ENCODE results near the gene PIK3CB.
"Not testable (repeated sequence)": the region's sequence is repeated elsewhere in the genome, so short reads cannot be mapped to it uniquely, and the experiment has no call there.

DNA sequence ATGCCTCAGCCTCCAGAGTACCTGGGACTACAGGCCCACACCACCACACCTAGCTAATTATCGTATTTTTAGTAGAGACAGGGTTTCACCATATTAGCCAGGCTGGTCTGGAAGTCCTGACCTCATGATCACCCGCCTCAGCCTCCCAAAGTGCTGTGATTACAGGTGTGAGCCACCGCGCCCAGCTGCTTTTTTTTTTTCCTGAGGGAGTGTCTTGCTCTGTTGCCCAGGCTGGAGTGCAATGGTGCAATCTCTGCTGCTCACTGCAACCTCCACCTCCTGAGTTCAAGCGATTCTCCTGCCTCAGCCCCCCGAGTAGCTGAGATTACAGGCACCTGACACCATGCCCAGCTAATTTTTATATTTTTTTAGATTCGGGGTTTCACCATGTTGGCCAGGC, 3.7 kb upstream of the PIK3CB start:
- TF ChIP-seq, protein P1, sequence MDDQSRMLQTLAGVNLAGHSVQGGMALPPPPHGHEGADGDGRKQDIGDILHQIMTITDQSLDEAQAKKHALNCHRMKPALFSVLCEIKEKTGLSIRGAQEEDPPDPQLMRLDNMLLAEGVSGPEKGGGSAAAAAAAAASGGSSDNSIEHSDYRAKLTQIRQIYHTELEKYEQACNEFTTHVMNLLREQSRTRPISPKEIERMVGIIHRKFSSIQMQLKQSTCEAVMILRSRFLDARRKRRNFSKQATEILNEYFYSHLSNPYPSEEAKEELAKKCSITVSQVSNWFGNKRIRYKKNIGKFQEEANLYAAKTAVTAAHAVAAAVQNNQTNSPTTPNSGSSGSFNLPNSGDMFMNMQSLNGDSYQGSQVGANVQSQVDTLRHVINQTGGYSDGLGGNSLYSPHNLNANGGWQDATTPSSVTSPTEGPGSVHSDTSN (IDR thresholded peaks at IDR 0.05) = not testable (repeated sequence)
- TF ChIP-seq, protein P2, sequence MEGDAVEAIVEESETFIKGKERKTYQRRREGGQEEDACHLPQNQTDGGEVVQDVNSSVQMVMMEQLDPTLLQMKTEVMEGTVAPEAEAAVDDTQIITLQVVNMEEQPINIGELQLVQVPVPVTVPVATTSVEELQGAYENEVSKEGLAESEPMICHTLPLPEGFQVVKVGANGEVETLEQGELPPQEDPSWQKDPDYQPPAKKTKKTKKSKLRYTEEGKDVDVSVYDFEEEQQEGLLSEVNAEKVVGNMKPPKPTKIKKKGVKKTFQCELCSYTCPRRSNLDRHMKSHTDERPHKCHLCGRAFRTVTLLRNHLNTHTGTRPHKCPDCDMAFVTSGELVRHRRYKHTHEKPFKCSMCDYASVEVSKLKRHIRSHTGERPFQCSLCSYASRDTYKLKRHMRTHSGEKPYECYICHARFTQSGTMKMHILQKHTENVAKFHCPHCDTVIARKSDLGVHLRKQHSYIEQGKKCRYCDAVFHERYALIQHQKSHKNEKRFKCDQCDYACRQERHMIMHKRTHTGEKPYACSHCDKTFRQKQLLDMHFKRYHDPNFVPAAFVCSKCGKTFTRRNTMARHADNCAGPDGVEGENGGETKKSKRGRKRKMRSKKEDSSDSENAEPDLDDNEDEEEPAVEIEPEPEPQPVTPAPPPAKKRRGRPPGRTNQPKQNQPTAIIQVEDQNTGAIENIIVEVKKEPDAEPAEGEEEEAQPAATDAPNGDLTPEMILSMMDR (IDR thresholded peaks at IDR 0.05) = not testable (repeated sequence)
- TF ChIP-seq FOSL2 (IDR thresholded peaks at IDR 0.05; ENCODE audit: borderline replicate concordance, low read depth); EZH2phosphoT487 (IDR thresholded peaks at IDR 0.05; ENCODE audit: borderline replicate concordance, low read depth); POLR2AphosphoS5 (IDR thresholded peaks at IDR 0.05; ENCODE audit: low read depth, low read length); GABPA (IDR thresholded peaks at IDR 0.05; ENCODE audit: low read depth); SMC3 (IDR thresholded peaks at IDR 0.05; ENCODE audit: low read depth, low read length); FOXM1 (IDR thresholded peaks at IDR 0.05; ENCODE audit: low read depth); CHD2 (IDR thresholded peaks at IDR 0.05; ENCODE audit: low read length, partially characterized antibody); TAF1 (IDR thresholded peaks at IDR 0.05; ENCODE audit: borderline replicate concordance, low read depth, low read length): not testable (repeated sequence)
- TF ChIP-seq, protein P3, sequence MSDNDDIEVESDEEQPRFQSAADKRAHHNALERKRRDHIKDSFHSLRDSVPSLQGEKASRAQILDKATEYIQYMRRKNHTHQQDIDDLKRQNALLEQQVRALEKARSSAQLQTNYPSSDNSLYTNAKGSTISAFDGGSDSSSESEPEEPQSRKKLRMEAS (IDR thresholded peaks at IDR 0.05; ENCODE audit: low read depth) = not testable (repeated sequence)
- TF ChIP-seq, protein P4, sequence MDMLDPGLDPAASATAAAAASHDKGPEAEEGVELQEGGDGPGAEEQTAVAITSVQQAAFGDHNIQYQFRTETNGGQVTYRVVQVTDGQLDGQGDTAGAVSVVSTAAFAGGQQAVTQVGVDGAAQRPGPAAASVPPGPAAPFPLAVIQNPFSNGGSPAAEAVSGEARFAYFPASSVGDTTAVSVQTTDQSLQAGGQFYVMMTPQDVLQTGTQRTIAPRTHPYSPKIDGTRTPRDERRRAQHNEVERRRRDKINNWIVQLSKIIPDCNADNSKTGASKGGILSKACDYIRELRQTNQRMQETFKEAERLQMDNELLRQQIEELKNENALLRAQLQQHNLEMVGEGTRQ (IDR thresholded peaks at IDR 0.05; ENCODE audit: borderline replicate concordance, low read depth, low read length) = not testable (repeated sequence)
